Smooth muscle cell (in vitro differentiated cells): ENCODE data around the gene PRPS1L1. TPM values are rescaled to one million over a fixed set of nuclear protein-coding genes. Genes with fewer than 3 reads are reported as not detected.

ENCODE experiments used
- DNase-seq: peaks from one replicate; lab custom pipeline; 2025; ENCODE audit not compliant: unreplicated experiment; lab: John Stamatoyannopoulos, UW
- H2AFZ ChIP-seq: fragments of 200-600 bp; sonication (generic); 2 replicates; pipeline ENCODE4 v1.6.0; 2016; ENCODE audit warnings: antibody characterized with exemption, low read depth, mild to moderate bottlenecking
- H3F3A ChIP-seq: fragments of 200-600 bp; sonication (generic); 2 replicates; pipeline ENCODE4 v1.6.0; 2017; ENCODE audit warnings: antibody characterized with exemption, low read depth
- H3K27ac ChIP-seq: fragments of 200-600 bp; sonication (generic); 2 replicates; pipeline ENCODE4 v1.5.1; 2016; ENCODE audit warnings: low read depth, mild to moderate bottlenecking
- H3K27me3 ChIP-seq: fragments of 200-600 bp; sonication (generic); 2 replicates; pipeline ENCODE4 v1.6.1; 2016; ENCODE audit warnings: low read depth, mild to moderate bottlenecking
- H3K36me3 ChIP-seq: fragments of 200-600 bp; sonication (generic); 2 replicates; pipeline ENCODE4 v1.5.1; 2016; ENCODE audit warnings: low read depth
- H3K4me1 ChIP-seq: fragments of 200-600 bp; sonication (generic); 2 replicates; pipeline ENCODE4 v1.5.1; 2016; ENCODE audit warnings: low read depth
- H3K4me2 ChIP-seq: fragments of 200-600 bp; sonication (generic); 2 replicates; pipeline ENCODE4 v1.6.0; 2016; ENCODE audit warnings: mild to moderate bottlenecking
- H3K4me3 ChIP-seq: fragments of 200-600 bp; sonication (generic); 2 replicates; pipeline ENCODE4 v1.5.1; 2016; ENCODE audit warnings: mild to moderate bottlenecking
- H3K79me2 ChIP-seq: fragments of 200-600 bp; sonication (generic); 2 replicates; pipeline ENCODE4 v1.6.0; 2016; ENCODE audit warnings: low read depth, mild to moderate bottlenecking
- H3K9ac ChIP-seq: fragments of 200-600 bp; sonication (generic); 2 replicates; pipeline ENCODE4 v1.6.0; 2016; ENCODE audit warnings: low read depth
- H3K9me3 ChIP-seq: fragments of 200-600 bp; sonication (generic); replicated peaks from 2 replicates; pipeline ENCODE4 v1.5.1; 2016; ENCODE audit warnings: low read depth
- H4K20me1 ChIP-seq: fragments of 200-600 bp; sonication (generic); 2 replicates; pipeline ENCODE4 v1.6.0; 2016; ENCODE audit warnings: low read depth
- WGBS: methylation state at CpG from one replicate; pipeline ENCODE4 v1.1.7; 2016; ENCODE audit warnings: low lambda C conversion rate; 5-methylcytosine and 5-hydroxymethylcytosine counted together
- polyA plus RNA-seq: library from polyadenylated mRNA; unstranded; fragments of >200 nt; fragmentation: Nextera tagmentation; extraction: Ambion mirVana; gene quantifications from 2 replicates; pipeline ENCODE4 v1.2.1, GENCODE V29; 2016
- total RNA-seq: library from RNA; depleted of rRNA; stranded (reverse); fragments of >200 nt; gene quantifications from 2 replicates; pipeline ENCODE4 v1.2.3, GENCODE V29; 2014
- TF ChIP-seq, protein P1 (sequence below): fragments of 200-600 bp; sonication (generic); IDR thresholded peaks from 2 replicates; pipeline ENCODE4 v1.5.1; 2017; ENCODE audit warnings: borderline replicate concordance, mild to moderate bottlenecking, antibody characterized with exemption; ENCODE audit not compliant: insufficient read depth, poor library complexity, severe bottlenecking

The PRPS1L1 gene
- total and polyA plus RNA-seq, 2 experiments from 2014 or later, result not detected

DNA sequence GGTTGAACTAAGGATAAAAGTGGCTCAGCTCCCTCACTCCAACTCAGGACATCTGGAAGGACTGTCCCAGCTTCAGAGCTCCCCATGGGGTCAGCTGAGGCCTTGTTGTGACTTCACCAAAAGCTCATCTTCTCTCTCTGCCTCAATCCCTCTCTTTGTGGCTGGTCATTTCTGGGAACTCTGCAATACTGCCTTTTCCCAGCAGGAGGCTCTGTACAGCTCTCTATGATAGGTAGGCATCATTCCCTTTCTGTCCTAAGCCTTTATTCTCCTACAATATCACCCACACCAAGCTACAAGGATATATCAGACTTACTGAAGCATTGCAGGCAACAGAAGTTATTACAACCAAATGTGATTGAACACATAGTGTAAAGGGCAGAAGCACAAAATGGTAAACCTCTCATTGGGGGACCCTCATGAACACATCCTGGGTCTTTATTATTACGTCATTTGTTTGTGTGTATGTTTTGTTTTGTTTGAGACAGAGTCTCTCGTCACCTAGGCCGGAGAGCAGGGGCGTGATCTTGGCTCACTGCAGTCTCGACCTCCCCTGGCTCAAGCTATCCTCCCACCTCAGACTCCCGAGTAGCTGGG lies 36.7 kb upstream of the PRPS1L1 start:
- no peak overlapping the region for H3K4me3 ChIP-seq
- H3F3A ChIP-seq, result no peaks in the 10 kb centered on the region
- TF ChIP-seq, protein P1, sequence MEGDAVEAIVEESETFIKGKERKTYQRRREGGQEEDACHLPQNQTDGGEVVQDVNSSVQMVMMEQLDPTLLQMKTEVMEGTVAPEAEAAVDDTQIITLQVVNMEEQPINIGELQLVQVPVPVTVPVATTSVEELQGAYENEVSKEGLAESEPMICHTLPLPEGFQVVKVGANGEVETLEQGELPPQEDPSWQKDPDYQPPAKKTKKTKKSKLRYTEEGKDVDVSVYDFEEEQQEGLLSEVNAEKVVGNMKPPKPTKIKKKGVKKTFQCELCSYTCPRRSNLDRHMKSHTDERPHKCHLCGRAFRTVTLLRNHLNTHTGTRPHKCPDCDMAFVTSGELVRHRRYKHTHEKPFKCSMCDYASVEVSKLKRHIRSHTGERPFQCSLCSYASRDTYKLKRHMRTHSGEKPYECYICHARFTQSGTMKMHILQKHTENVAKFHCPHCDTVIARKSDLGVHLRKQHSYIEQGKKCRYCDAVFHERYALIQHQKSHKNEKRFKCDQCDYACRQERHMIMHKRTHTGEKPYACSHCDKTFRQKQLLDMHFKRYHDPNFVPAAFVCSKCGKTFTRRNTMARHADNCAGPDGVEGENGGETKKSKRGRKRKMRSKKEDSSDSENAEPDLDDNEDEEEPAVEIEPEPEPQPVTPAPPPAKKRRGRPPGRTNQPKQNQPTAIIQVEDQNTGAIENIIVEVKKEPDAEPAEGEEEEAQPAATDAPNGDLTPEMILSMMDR, result peak; percentile 46
- H3K36me3 ChIP-seq, result no peaks in the 10 kb centered on the region
- H2AFZ ChIP-seq, result no peak overlapping the region
- no peak for DNase-seq
- H3K27ac ChIP-seq, result no peak overlapping the region
- no peaks in the 10 kb centered on the region for H3K9me3 ChIP-seq
- no peaks in the 10 kb centered on the region for H3K4me1 ChIP-seq
- H4K20me1 ChIP-seq, result no peaks in the 10 kb centered on the region
- 95% methylated on average over 6 of the region's 6 CpGs for WGBS
- no peaks in the 10 kb centered on the region for H3K79me2 ChIP-seq
- H3K27me3 ChIP-seq, result peaks cover 3% of the 10 kb centered on the region
- no peak overlapping the region for H3K4me2 ChIP-seq
- H3K9ac ChIP-seq, result no peak overlapping the region

DNA sequence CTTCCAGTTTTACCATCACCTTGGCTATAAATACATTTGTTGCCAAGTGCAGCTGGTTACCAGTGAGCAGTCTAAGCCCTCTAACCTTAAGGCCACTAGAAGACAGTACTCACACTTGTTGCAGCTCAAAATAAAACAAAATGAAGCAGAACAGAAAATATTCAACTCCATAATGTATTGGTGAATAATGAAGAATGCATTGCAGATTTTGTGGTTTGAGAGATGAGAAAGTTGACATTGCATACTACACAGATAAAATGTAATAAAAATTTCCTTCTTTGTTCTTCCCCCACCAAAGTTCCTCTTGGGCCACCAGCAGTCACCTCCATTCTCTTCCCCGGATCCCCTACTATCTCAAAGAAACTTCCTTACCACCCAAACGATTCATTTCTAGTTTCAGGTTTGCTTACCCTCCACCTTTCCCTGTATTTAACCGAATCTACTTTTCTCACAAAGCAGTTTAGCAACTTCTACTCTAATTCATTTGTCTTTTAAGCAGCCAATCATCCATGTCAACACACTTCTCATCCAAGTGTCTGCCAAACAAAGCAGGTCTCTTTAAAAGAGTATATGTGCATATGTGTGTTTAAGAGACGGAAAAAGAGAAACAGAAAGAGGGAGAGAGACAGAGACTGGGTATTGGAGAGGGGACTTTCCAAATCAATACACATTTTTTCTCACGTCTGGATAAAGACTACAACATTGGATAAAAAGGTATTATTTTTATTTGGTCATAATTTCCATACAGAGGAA lies 35.7 kb upstream of the PRPS1L1 start:
- 81% methylated on average over 5 of the region's 5 CpGs for WGBS
- no peak for DNase-seq

DNA sequence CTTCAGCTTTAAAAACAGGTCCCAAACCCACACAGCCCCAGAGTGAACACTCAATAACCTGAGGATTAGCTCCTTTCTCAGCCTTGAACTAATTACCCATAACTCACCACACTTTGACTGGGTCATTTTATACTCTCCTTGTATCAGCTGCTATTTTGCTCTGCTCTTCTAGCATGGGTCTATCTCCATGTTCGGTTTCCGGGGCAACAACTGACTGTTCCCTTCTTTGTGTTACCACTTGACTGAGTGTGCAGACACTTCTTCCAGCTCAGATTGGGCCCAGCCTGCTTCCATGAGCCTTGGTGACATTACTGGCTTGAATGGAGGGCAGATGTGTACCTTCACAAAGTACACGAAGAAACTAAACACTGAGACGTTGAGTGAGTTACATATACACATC lies 31.5 kb upstream of the PRPS1L1 start:
- H3K9ac ChIP-seq, result no peak overlapping the region
- H3K79me2 ChIP-seq, result no peaks in the 10 kb centered on the region
- no peak overlapping the region for H3K27ac ChIP-seq
- 92% methylated on average over 4 of the region's 4 CpGs for WGBS
- no peaks in the 10 kb centered on the region for H3K4me1 ChIP-seq
- TF ChIP-seq, protein P1, result no peak
- H3K9me3 ChIP-seq, result no peaks in the 10 kb centered on the region
- H3K27me3 ChIP-seq, result peaks cover 3% of the 10 kb centered on the region
- no peaks in the 10 kb centered on the region for H4K20me1 ChIP-seq
- no peaks in the 10 kb centered on the region for H3K36me3 ChIP-seq
- H3F3A ChIP-seq, result no peaks in the 10 kb centered on the region
- no peak overlapping the region for H3K4me2 ChIP-seq
- no peak for DNase-seq
- H3K4me3 ChIP-seq, result no peak overlapping the region
- H2AFZ ChIP-seq, result no peak overlapping the region

More for the DNA sequence above, 35.7 kb upstream of the PRPS1L1 start:
- Histone ChIP-seq H3F3A (no peaks in the 10 kb centered on the region), H3K79me2 (no peaks in the 10 kb centered on the region), H4K20me1 (no peaks in the 10 kb centered on the region), H3K27me3 (peaks cover 3% of the 10 kb centered on the region), H2AFZ (no peak overlapping the region), H3K4me3 (no peak overlapping the region), H3K9ac (no peak overlapping the region), H3K4me1 (no peaks in the 10 kb centered on the region), H3K4me2 (no peak overlapping the region), H3K9me3 (no peaks in the 10 kb centered on the region), H3K36me3 (no peaks in the 10 kb centered on the region), H3K27ac (no peak overlapping the region)
- TF ChIP-seq, protein P1, result no peak

DNA sequence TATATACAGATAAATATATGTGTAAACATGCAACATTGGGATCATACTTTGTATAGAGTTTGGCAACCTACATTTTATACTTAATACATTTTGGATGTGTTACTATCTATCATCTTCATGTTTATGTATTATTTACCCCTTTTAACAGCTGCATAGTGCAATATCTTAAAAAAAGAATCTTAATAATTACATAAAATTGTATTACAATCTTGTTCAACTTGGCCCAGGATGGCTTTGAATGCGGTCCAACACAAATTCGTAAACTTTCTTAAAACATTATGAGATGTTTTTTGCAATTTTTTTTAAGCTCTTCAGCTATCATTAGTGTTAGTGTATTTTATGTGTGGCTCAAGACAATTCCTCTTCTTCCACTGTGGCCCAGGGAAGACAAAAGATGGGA lies 26.3 kb upstream of the PRPS1L1 start:
- DNase-seq, result no peak
- Histone ChIP-seq H3K27me3 (no peaks in the 10 kb centered on the region), H3K4me2 (no peak overlapping the region), H3K79me2 (no peaks in the 10 kb centered on the region), H3K4me1 (no peaks in the 10 kb centered on the region), H3K4me3 (no peak overlapping the region), H2AFZ (no peak overlapping the region), H3F3A (no peaks in the 10 kb centered on the region), H3K9me3 (no peaks in the 10 kb centered on the region), H3K36me3 (no peaks in the 10 kb centered on the region), H3K9ac (no peak overlapping the region), H4K20me1 (no peaks in the 10 kb centered on the region), H3K27ac (no peak overlapping the region)
- TF ChIP-seq, protein P1, result no peak
- WGBS, result 97% methylated on average over 2 of the region's 2 CpGs
